Sigmoid colon (tissue), 3 donors: ENCODE data around the gene THRB.
A peak's percentile ranks its signal among the peaks of the same experiment; 100 is the strongest.

ENCODE experiments used
- CTCF ChIP-seq, 4 experiments: fragments of 450-650 bp in 3 of 4; fragments of 200-600 bp in 1 of 4; IDR thresholded peaks; one replicate each; pipeline ENCODE4 v1.5.1; 2016 to 2019; ENCODE audit warnings: antibody characterized with exemption in 4 of 4, mild to moderate bottlenecking in 3 of 4, moderate library complexity in 2 of 4
- POLR2A ChIP-seq, 2 donors: fragments of 450-650 bp; IDR thresholded peaks; one replicate each; pipeline ENCODE4 v1.6.1; 2016; ENCODE audit warnings: antibody characterized with exemption in 2 of 2, mild to moderate bottlenecking in 2 of 2, moderate library complexity in 2 of 2

GRCh38 chr3:24496529-24497482 is 2.2 kb upstream of the THRB start:
- peak; percentile 5 to 49 (median 30) for TF ChIP-seq CTCF (IDR thresholded peaks at IDR 0.05)
- no peak for TF ChIP-seq POLR2A (IDR thresholded peaks at IDR 0.05)
